DOHH2 (cell line): ENCODE data around the gene GPSM3.

Experiments used
- H3F3A ChIP-seq: fragments of 200-600 bp; sonication (generic), shearing (Covaris generic); 2 replicates; pipeline ENCODE4 v1.6.0; 2016; ENCODE audit warnings: antibody characterized with exemption, mild to moderate bottlenecking; ENCODE audit not compliant: control insufficient read depth, insufficient read depth
- H3K27ac ChIP-seq: fragments of 200-600 bp; sonication (generic); 2 replicates; pipeline ENCODE4 v1.5.1; 2014; ENCODE audit warnings: low read depth, mild to moderate bottlenecking, low read length, moderate library complexity
- H3K27me3 ChIP-seq: fragments of 200-600 bp; sonication (generic); 2 replicates; pipeline ENCODE4 v1.6.1; 2014; ENCODE audit warnings: mild to moderate bottlenecking, low read length, mixed read lengths; ENCODE audit not compliant: control insufficient read depth
- H3K36me3 ChIP-seq: fragments of 200-600 bp; sonication (generic); 2 replicates; pipeline ENCODE4 v1.6.1; 2014; ENCODE audit warnings: mild to moderate bottlenecking, low read length, moderate library complexity, mixed read lengths; ENCODE audit not compliant: control insufficient read depth
- H3K4me1 ChIP-seq: fragments of 200-600 bp; sonication (generic); 2 replicates; pipeline ENCODE4 v1.6.1; 2014; ENCODE audit warnings: mild to moderate bottlenecking, low read length, mixed read lengths; ENCODE audit not compliant: control insufficient read depth
- H3K4me2 ChIP-seq: fragments of 200-600 bp; sonication (generic); 2 replicates; pipeline ENCODE4 v1.6.0; 2014; ENCODE audit warnings: mild to moderate bottlenecking, low read length, moderate library complexity
- H3K4me3 ChIP-seq: fragments of 200-600 bp; sonication (generic); 2 replicates; pipeline ENCODE4 v1.5.1; 2014; ENCODE audit warnings: mild to moderate bottlenecking, low read length, mixed read lengths
- H3K79me2 ChIP-seq: fragments of 200-600 bp; sonication (generic); 2 replicates; pipeline ENCODE4 v1.6.1; 2014; ENCODE audit warnings: mild to moderate bottlenecking, low read length, mixed read lengths; ENCODE audit not compliant: control insufficient read depth
- H3K9me2 ChIP-seq: fragments of 200-600 bp; sonication (generic); replicated peaks from 2 replicates; pipeline ENCODE4 v1.6.1; 2014; ENCODE audit warnings: mild to moderate bottlenecking, low read length, mixed read lengths; ENCODE audit not compliant: control insufficient read depth
- H3K9me3 ChIP-seq: fragments of 200-600 bp; sonication (generic); 2 replicates; pipeline ENCODE4 v1.6.1; 2014; ENCODE audit warnings: antibody characterized with exemption, low read length, mixed read lengths; ENCODE audit not compliant: control insufficient read depth, insufficient read depth
- H4K20me1 ChIP-seq: fragments of 200-600 bp; sonication (generic); 2 replicates; pipeline ENCODE4 v1.6.0; 2014; ENCODE audit warnings: low read depth, mild to moderate bottlenecking, antibody characterized with exemption, low read length, moderate library complexity; ENCODE audit not compliant: control insufficient read depth, insufficient read depth
- EZH2phosphoT487 ChIP-seq: fragments of 200-600 bp; sonication (generic); IDR thresholded peaks from 2 replicates; pipeline ENCODE4 v1.6.1; 2017; ENCODE audit warnings: borderline replicate concordance, mild to moderate bottlenecking, antibody characterized with exemption, low read length, moderate library complexity, mixed read lengths
- TF ChIP-seq, protein P1 (sequence below): fragments of 200-600 bp; sonication (generic); IDR thresholded peaks from one replicate; pipeline ENCODE4 v1.5.1; 2014; ENCODE audit warnings: antibody characterized with exemption, mild to moderate bottlenecking, low read depth, low read length; ENCODE audit not compliant: poor library complexity, severe bottlenecking

The GPSM3 gene

DNA sequence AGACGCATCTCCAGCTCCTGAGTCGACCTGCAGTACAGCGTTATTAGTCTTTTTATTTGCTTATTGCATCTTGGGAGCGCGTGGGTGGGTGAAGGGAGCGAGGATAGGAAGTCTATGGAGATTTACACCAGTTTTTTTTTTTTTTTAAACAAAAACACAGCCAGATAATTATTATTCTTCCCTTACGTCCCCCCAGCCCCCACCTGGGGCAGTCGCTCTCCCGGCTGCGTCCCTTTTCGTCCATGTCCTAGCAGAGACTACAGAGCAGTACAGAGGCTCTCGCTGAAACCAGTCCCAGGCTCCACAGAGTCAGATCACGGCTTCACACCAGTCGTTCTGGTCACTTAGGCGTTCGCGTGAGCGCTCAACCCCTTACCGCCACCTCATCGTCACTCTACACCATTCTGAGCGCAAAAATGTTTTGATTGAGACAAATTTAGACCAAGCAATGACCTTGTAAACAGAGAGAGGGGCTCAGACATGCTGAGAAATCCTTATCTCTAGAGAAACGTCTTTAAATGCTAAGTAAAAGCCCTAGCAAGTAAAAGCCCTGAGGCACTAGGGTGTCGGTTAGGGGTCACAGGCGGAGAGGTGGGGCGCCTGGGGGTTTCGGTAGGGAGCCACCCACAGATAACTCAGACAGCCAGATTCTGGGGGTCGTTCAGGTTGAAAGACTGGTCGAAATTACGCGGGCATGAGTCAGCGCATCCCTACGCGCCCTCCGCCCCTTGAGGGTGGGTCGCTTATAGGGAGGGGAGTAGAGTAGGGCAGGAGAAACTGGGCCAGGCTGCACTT lies 39.5 kb downstream of the GPSM3 start:
- no peak overlapping the region for H3K27ac ChIP-seq

DNA sequence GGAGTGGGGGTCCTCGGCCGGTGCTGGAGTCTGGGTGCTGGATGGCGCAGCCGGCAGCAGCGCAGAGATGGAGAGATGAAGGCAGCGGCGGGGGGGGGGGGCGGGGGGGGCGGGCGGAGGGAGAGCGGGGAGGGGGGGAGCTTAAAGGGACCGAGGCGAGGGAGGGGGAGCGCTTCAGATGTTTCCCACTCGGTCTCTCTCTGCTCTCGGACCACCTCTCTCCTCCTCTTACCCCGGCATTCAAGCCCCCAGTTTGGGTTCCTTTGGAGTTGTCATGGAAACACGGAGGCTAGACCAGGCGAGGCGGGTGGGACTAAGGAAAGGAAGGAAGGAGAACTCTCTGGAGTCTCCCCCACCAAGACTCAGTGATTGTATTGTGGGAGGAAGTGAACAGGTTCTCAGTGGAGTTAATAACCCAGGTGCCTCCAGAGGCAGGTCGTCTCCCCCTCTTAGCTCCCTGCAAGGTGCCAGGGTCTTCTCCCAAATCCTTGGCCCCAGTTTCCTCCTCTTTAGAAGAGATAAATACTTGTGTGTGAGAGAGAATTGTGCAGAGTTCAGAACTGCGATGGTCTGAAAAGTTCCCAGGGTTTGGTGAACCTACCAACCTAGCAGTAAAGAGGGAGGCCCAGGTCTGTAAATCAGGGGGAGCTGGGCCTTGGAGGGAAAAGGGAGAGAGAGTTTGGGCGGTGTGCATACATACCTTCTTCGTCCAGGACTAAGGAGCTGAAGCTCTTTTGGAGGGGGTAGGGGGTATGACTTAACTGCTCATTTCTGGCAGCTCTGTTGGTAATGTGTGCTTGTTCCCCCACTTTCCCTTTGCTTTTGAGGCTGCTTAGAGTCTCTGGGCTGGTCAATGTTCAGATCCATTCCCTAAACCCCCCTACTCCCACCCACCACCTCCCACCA lies 40.3 kb downstream of the GPSM3 start, which contains the start of gene PRRT1:
TSS of gene PRRT1 (minus strand) at position 77 of the 906 bp plus-strand sequence. CDS start 112 bp downstream, outside the sequence.
- TF ChIP-seq, protein P1, sequence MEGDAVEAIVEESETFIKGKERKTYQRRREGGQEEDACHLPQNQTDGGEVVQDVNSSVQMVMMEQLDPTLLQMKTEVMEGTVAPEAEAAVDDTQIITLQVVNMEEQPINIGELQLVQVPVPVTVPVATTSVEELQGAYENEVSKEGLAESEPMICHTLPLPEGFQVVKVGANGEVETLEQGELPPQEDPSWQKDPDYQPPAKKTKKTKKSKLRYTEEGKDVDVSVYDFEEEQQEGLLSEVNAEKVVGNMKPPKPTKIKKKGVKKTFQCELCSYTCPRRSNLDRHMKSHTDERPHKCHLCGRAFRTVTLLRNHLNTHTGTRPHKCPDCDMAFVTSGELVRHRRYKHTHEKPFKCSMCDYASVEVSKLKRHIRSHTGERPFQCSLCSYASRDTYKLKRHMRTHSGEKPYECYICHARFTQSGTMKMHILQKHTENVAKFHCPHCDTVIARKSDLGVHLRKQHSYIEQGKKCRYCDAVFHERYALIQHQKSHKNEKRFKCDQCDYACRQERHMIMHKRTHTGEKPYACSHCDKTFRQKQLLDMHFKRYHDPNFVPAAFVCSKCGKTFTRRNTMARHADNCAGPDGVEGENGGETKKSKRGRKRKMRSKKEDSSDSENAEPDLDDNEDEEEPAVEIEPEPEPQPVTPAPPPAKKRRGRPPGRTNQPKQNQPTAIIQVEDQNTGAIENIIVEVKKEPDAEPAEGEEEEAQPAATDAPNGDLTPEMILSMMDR = no peak
- TF ChIP-seq EZH2phosphoT487 = no peak
- Histone ChIP-seq H3K9me2 (no peaks in the 10 kb centered on the region), H3K27ac (no peak within 1 kb of the TSS), H3K27me3 (peaks cover 5% of the 10 kb centered on the region; the same call in 1 of the 2 replicates), H3K4me3 (no peak within 1 kb of the TSS), H3K9me3 (no peaks in the 10 kb centered on the region), H4K20me1 (no peaks in the 10 kb centered on the region), H3F3A (peaks cover 10% of the 10 kb centered on the region), H3K4me2 (peak within 1 kb of the TSS; percentile 29), H3K36me3 (peaks cover 16% of the 10 kb centered on the region), H3K4me1 (peaks cover 32% of the 10 kb centered on the region), H3K79me2 (peaks cover 15% of the 10 kb centered on the region)

More for the DNA sequence above, 39.5 kb downstream of the GPSM3 start:
- Histone ChIP-seq H3K36me3 (peaks cover 22% of the 10 kb centered on the region), H3K27me3 (no peaks in the 10 kb centered on the region), H3K4me2 (peak overlapping the region; percentile 77), H3K9me3 (no peaks in the 10 kb centered on the region), H3K4me1 (peaks cover 32% of the 10 kb centered on the region), H4K20me1 (no peaks in the 10 kb centered on the region), H3K79me2 (peaks cover 15% of the 10 kb centered on the region), H3K4me3 (peak overlapping the region; percentile 99), H3K9me2 (no peaks in the 10 kb centered on the region), H3F3A (peaks cover 10% of the 10 kb centered on the region)
- no peak for TF ChIP-seq EZH2phosphoT487
- TF ChIP-seq, protein P1 = no peak

DNA sequence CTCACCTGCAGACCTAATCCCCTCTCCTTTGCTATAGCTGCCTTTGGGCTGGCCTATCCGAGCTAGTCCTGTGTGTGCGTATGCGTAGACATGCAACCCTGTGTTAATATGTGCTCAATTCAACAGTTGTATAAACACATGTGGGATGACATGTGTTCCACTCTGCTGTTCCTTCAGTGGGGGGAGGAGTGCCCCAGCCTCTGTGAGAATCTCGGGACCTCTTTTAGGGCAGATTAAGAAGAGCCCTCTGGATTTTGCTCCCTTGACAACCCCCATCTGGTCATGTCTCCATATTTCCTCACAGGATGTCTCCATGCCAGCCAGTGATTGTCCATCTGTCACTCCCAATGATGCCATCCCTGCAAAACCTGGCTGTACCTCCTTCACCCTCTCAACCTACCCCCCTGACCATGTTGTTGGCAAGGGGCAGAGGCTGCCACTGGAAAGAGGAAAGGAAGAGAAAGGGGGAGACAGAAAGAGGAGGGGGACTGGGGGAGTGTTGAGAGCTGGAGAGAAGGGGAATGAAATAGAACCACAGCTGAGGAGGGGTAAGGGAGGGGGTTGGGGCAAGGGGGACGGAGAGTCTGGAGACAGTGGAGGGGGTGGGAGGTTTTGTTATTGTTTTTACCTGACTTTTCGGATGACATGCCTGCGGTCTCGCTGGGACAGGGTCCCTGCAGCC lies 41.1 kb downstream of the GPSM3 start:
- Histone ChIP-seq H3F3A (peaks cover 10% of the 10 kb centered on the region), H3K4me2 (no peak overlapping the region), H3K9me3 (no peaks in the 10 kb centered on the region), H3K27ac (no peak overlapping the region), H3K4me3 (no peak overlapping the region), H3K36me3 (peaks cover 9% of the 10 kb centered on the region), H4K20me1 (no peaks in the 10 kb centered on the region), H3K4me1 (peaks cover 32% of the 10 kb centered on the region), H3K27me3 (peaks cover 10% of the 10 kb centered on the region), H3K9me2 (no peaks in the 10 kb centered on the region), H3K79me2 (peaks cover 15% of the 10 kb centered on the region)
- TF ChIP-seq EZH2phosphoT487 = no peak
- TF ChIP-seq, protein P1 = no peak
